ENCODE measurements around the gene BNC2.

BNC2 gene

DNA sequence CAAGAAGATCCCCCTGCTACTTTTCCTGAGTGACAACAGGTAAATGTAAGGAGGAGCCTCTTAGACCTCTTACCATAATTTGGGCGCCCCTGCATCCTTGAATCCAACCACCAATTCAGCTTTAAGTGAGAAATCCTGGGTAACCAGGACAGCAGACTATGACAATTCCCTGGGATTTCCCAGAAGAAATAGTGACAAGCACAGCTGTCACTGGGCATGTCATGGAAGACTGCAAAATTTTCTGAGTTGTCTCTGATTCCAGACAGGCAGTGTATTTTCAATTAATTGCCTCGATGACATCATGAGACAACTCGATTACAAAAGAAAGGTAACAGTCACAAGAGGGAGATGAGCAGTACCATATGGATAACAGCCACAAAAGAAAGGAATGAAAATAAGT, 256.9 kb downstream of the BNC2 start:
- no peak overlapping the region for H3K4me2 ChIP-seq (ENCODE audit: low read length)
- H3K79me2 ChIP-seq (ENCODE audit: insufficient read depth, low read length) = no peaks in the 10 kb centered on the region
- H3K27me3 ChIP-seq (ENCODE audit: insufficient read depth, low read length) = no peaks in the 10 kb centered on the region
- no peak overlapping the region for H2AFZ ChIP-seq (ENCODE audit: low read length)
- H4K20me1 ChIP-seq (ENCODE audit: insufficient read depth, low read length) = no peaks in the 10 kb centered on the region
- no peaks in the 10 kb centered on the region for H3F3A ChIP-seq (ENCODE audit: insufficient read depth, low read length)
- no peaks in the 10 kb centered on the region for H3K9me2 ChIP-seq (ENCODE audit: low read depth, low read length)
- TF ChIP-seq EZH2 (IDR thresholded peaks at IDR 0.05; ENCODE audit: borderline replicate concordance, low read length) = no peak
- TF ChIP-seq, protein P1, sequence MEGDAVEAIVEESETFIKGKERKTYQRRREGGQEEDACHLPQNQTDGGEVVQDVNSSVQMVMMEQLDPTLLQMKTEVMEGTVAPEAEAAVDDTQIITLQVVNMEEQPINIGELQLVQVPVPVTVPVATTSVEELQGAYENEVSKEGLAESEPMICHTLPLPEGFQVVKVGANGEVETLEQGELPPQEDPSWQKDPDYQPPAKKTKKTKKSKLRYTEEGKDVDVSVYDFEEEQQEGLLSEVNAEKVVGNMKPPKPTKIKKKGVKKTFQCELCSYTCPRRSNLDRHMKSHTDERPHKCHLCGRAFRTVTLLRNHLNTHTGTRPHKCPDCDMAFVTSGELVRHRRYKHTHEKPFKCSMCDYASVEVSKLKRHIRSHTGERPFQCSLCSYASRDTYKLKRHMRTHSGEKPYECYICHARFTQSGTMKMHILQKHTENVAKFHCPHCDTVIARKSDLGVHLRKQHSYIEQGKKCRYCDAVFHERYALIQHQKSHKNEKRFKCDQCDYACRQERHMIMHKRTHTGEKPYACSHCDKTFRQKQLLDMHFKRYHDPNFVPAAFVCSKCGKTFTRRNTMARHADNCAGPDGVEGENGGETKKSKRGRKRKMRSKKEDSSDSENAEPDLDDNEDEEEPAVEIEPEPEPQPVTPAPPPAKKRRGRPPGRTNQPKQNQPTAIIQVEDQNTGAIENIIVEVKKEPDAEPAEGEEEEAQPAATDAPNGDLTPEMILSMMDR (IDR thresholded peaks at IDR 0.05; ENCODE audit: low read length) = no peak
- no peak overlapping the region for H3K4me3 ChIP-seq (ENCODE audit: low read depth, low read length, poor library complexity, severe bottlenecking)
- H3K9me3 ChIP-seq (ENCODE audit: low read length) = no peaks in the 10 kb centered on the region
- no peak overlapping the region for H3K9ac ChIP-seq (ENCODE audit: low read length)
- no peak overlapping the region for H3K27ac ChIP-seq (ENCODE audit: low read depth, low read length, poor library complexity, severe bottlenecking)
- no peaks in the 10 kb centered on the region for H3K36me3 ChIP-seq (ENCODE audit: insufficient read depth, low read length)
- H3K4me1 ChIP-seq (ENCODE audit: insufficient read depth, low read length, severe bottlenecking) = no peaks in the 10 kb centered on the region

DNA sequence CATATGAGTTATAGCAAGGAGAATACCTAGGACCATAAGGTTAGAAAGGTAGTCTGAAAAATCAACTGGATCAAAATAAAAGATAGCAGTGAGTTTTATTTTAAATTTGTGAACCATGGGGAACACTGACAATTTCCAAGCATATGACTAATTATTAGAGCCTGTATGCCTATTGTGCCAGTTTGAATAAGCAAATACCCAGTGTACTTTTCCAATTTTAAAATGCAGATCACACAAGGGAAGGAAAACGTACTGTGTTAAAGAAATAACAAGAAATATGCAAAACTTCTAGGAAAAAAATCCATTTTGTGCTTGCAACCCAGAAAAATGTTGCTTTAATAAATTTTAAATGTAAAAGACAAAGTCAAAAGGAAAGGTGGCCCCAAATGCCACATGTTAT, 257.4 kb downstream of the BNC2 start:
- H3K9me3 ChIP-seq (ENCODE audit: low read length) = no peaks in the 10 kb centered on the region
- no peaks in the 10 kb centered on the region for H3K4me1 ChIP-seq (ENCODE audit: insufficient read depth, low read length, severe bottlenecking)
- no peak overlapping the region for H3K27ac ChIP-seq (ENCODE audit: low read depth, low read length, poor library complexity, severe bottlenecking)
- H3K4me3 ChIP-seq (ENCODE audit: low read depth, low read length, poor library complexity, severe bottlenecking) = no peak overlapping the region
- no peak for TF ChIP-seq EZH2 (IDR thresholded peaks at IDR 0.05; ENCODE audit: borderline replicate concordance, low read length)
- TF ChIP-seq, protein P1 (IDR thresholded peaks at IDR 0.05; ENCODE audit: low read length) = no peak
- no peaks in the 10 kb centered on the region for H3K36me3 ChIP-seq (ENCODE audit: insufficient read depth, low read length)
- H3K79me2 ChIP-seq (ENCODE audit: insufficient read depth, low read length) = no peaks in the 10 kb centered on the region
- no peaks in the 10 kb centered on the region for H4K20me1 ChIP-seq (ENCODE audit: insufficient read depth, low read length)
- no peaks in the 10 kb centered on the region for H3K9me2 ChIP-seq (ENCODE audit: low read depth, low read length)
- H3K4me2 ChIP-seq (ENCODE audit: low read length) = no peak overlapping the region
- no peaks in the 10 kb centered on the region for H3K27me3 ChIP-seq (ENCODE audit: insufficient read depth, low read length)
- no peak overlapping the region for H2AFZ ChIP-seq (ENCODE audit: low read length)
- no peaks in the 10 kb centered on the region for H3F3A ChIP-seq (ENCODE audit: insufficient read depth, low read length)
- H3K9ac ChIP-seq (ENCODE audit: low read length) = no peak overlapping the region

DNA sequence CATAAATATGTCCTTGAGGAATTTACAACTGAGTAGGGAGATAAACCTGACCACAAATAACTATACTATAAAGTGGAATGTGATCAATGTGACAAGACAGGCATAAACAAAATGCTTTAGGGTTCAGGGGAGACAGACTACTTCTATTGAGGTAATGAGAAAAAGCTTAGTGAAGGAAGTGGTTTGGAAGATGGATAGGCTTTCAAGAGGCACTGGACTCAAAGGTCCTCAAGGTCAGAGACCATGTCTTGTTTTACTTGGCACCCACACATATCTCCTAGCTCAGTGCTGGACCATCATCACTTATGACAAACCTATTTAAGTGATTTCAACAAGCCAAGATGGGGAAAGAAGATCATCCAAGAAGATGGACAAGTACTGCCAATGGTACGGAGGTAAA, 257.8 kb downstream of the BNC2 start:
- Histone ChIP-seq H4K20me1 (ENCODE audit: insufficient read depth, low read length) (no peaks in the 10 kb centered on the region), H3K27ac (ENCODE audit: low read depth, low read length, poor library complexity, severe bottlenecking) (no peak overlapping the region), H3K36me3 (ENCODE audit: insufficient read depth, low read length) (no peaks in the 10 kb centered on the region), H3K9ac (ENCODE audit: low read length) (no peak overlapping the region), H3F3A (ENCODE audit: insufficient read depth, low read length) (no peaks in the 10 kb centered on the region), H3K4me1 (ENCODE audit: insufficient read depth, low read length, severe bottlenecking) (no peaks in the 10 kb centered on the region), H3K4me2 (ENCODE audit: low read length) (no peak overlapping the region), H3K9me2 (ENCODE audit: low read depth, low read length) (no peaks in the 10 kb centered on the region), H3K79me2 (ENCODE audit: insufficient read depth, low read length) (no peaks in the 10 kb centered on the region), H2AFZ (ENCODE audit: low read length) (no peak overlapping the region), H3K27me3 (ENCODE audit: insufficient read depth, low read length) (no peaks in the 10 kb centered on the region), H3K9me3 (ENCODE audit: low read length) (no peaks in the 10 kb centered on the region), H3K4me3 (ENCODE audit: low read depth, low read length, poor library complexity, severe bottlenecking) (no peak overlapping the region)
- TF ChIP-seq EZH2 (IDR thresholded peaks at IDR 0.05; ENCODE audit: borderline replicate concordance, low read length) = no peak
- TF ChIP-seq, protein P1 (IDR thresholded peaks at IDR 0.05; ENCODE audit: low read length) = no peak
